ENCODE results near the gene OBP2A. TPM values are rescaled to one million over a fixed set of nuclear protein-coding genes. Genes with fewer than 3 reads are reported as not detected.

The OBP2A gene
- polyA plus RNA-seq, 3 donors: not detected

DNA sequence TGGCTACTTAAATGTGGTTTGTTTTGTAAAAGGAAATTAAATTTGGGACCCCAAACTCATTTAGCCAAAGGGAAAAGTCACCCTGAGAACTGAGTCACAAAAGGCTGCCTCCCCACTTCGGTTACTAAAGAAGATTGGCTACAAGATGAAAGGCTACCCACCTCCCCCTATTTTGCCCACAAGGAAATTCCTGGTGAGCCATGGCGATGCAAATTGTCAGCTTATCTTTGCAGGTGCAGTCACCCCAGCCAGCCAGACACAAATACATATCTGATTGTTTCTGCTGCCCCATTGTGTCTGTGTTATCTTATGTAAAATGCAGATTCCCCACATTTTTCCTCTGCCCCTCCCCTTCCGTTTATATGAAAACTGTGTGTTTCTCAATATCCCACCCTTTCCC, 24.5 kb downstream of the OBP2A start:
- H3K9me3 ChIP-seq (replicated peaks in 1 of 2; ENCODE audit: control insufficient read depth in 1 of 2, insufficient read depth in 1 of 2, low read length in 2 of 2): no peaks in the 10 kb centered on the region
- H3K4me1 Mint-ChIP-seq: no peaks in the 10 kb centered on the region
- no peak overlapping the region for H3K9ac ChIP-seq (ENCODE audit: insufficient read depth, low read length, poor library complexity, severe bottlenecking)

DNA sequence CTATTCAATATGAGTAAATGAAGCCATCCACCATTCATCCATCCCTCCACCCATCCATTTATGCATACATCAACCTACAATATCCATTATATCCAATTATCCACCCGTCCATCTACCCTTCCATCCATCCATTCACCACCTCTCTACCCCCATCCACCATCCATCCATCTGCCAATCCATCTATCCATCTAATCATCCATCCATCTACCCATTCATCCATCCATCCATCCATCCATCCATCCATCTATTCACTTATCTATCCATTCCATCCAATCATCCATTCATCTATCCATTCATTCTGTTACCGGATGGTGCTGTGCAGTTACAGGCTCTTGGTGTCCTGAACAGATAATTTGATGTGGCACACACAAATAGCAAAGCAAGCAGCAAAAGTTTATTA, 26.3 kb downstream of the OBP2A start:
- 82% methylated on average over 1 of the region's 2 CpGs for WGBS (ENCODE audit: insufficient coverage)

More for the DNA sequence above, 24.5 kb downstream of the OBP2A start:
- Histone ChIP-seq H3K4me2 (replicated peaks; ENCODE audit: extremely low read depth, low read length, poor library complexity, severe bottlenecking) (no peak overlapping the region), H2AFZ (ENCODE audit: insufficient read depth, low read depth, low read length, poor library complexity, severe bottlenecking) (no peak overlapping the region), H3K4me3 (replicated peaks in 1 of 3; ENCODE audit: low read depth in 2 of 3, low read length in 3 of 3) (no peak overlapping the region), H3K27me3 (ENCODE audit: control insufficient read depth in 2 of 2, insufficient read depth in 2 of 2, low read length in 2 of 2) (no peaks in the 10 kb centered on the region), H4K20me1 (ENCODE audit: insufficient read depth, low read length) (no peaks in the 10 kb centered on the region), H3K79me2 (ENCODE audit: insufficient read depth, low read length) (no peaks in the 10 kb centered on the region), H3K27ac (ENCODE audit: low read depth in 1 of 2, low read length in 2 of 2) (no peak overlapping the region), H3K36me3 (replicated peaks in 1 of 2; ENCODE audit: control insufficient read depth in 1 of 2, insufficient read depth in 2 of 2, low read length in 2 of 2) (no peaks in the 10 kb centered on the region), H3K4me1 (ENCODE audit: control insufficient read depth in 1 of 2, insufficient read depth in 2 of 2, low read length in 2 of 2) (no peaks in the 10 kb centered on the region)
- Mint-ChIP-seq H3K9me3 (peaks cover 0 to 5% (median 3%) of the 10 kb centered on the region in 7 donors), H3K27me3 (ENCODE audit: low read depth in 3 of 3) (peaks cover 2 to 6% (median 5%) of the 10 kb centered on the region in 3 donors), H3K4me3 (no peak overlapping the region), H3K36me3 (no peaks in the 10 kb centered on the region), H3K27ac (no peak overlapping the region)
- no peak for DNase-seq
- 88% methylated on average over 1 of the region's 3 CpGs for WGBS (ENCODE audit: insufficient coverage)
- TF ChIP-seq CTCF (IDR thresholded peaks at IDR 0.05): no peak
- intact Hi-C loops (cut with micrococcal nuclease): no loop called here

More for the DNA sequence above, 26.3 kb downstream of the OBP2A start:
- Histone ChIP-seq H3K4me2 (replicated peaks; ENCODE audit: extremely low read depth, low read length, poor library complexity, severe bottlenecking) (no peak overlapping the region), H3K27ac (ENCODE audit: low read depth in 1 of 2, low read length in 2 of 2) (no peak overlapping the region), H3K79me2 (ENCODE audit: insufficient read depth, low read length) (no peaks in the 10 kb centered on the region), H3K27me3 (ENCODE audit: control insufficient read depth in 2 of 2, insufficient read depth in 2 of 2, low read length in 2 of 2) (no peaks in the 10 kb centered on the region), H3K36me3 (replicated peaks in 1 of 2; ENCODE audit: control insufficient read depth in 1 of 2, insufficient read depth in 2 of 2, low read length in 2 of 2) (no peaks in the 10 kb centered on the region), H3K4me3 (replicated peaks in 1 of 3; ENCODE audit: low read depth in 2 of 3, low read length in 3 of 3) (no peak overlapping the region), H4K20me1 (ENCODE audit: insufficient read depth, low read length) (no peaks in the 10 kb centered on the region), H3K9ac (ENCODE audit: insufficient read depth, low read length, poor library complexity, severe bottlenecking) (no peak overlapping the region), H3K4me1 (ENCODE audit: control insufficient read depth in 1 of 2, insufficient read depth in 2 of 2, low read length in 2 of 2) (no peaks in the 10 kb centered on the region), H3K9me3 (replicated peaks in 1 of 2; ENCODE audit: control insufficient read depth in 1 of 2, insufficient read depth in 1 of 2, low read length in 2 of 2) (no peaks in the 10 kb centered on the region), H2AFZ (ENCODE audit: insufficient read depth, low read depth, low read length, poor library complexity, severe bottlenecking) (no peak overlapping the region)
- no peaks in the 10 kb centered on the region for H3K36me3 Mint-ChIP-seq
- H3K4me3 Mint-ChIP-seq: no peak overlapping the region
- no peak overlapping the region for H3K27ac Mint-ChIP-seq
- no peaks in the 10 kb centered on the region for H3K4me1 Mint-ChIP-seq
- intact Hi-C loops (cut with micrococcal nuclease): no loop called here
- peaks cover 0 to 5% (median 3%) of the 10 kb centered on the region in 7 donors for H3K9me3 Mint-ChIP-seq
- DNase-seq: no peak
- H3K27me3 Mint-ChIP-seq (ENCODE audit: low read depth in 3 of 3): peaks cover 0 to 2% (median 2%) of the 10 kb centered on the region in 3 donors
- no peak for TF ChIP-seq CTCF (IDR thresholded peaks at IDR 0.05)
